ENCODE measurements around the gene WNT4. TPM values are rescaled to one million over a fixed set of nuclear protein-coding genes. Genes with fewer than 3 reads are reported as not detected.

WNT4 gene
- total RNA-seq, 4 donors from 2014 or later, result 0.19 to 0.33 (median 0.29) TPM; not detected in 1

DNA sequence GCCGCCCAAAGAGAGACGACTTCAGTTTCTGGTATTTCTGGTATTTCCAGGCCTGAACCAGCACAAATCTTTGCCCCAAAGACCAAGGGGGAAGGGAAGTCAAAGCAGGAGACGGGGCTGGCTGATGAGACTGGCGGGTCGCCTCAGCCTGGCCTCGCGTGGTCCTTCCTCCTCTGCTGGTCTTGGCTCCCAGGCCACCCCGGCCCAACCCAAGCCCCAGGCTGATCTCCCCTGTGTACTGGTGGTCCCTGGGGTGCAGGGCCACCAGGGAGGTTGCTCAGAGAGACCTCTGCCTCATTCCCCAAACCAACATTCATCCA lies 19.9 kb downstream of the WNT4 start:
- TF ChIP-seq POLR2AphosphoS5 (IDR thresholded peaks at IDR 0.05) (no peak), EP300 (IDR thresholded peaks at IDR 0.05) (no peak), POLR2A (IDR thresholded peaks at IDR 0.05; ENCODE audit: low read depth) (no peak)
- TF ChIP-seq, protein P1, sequence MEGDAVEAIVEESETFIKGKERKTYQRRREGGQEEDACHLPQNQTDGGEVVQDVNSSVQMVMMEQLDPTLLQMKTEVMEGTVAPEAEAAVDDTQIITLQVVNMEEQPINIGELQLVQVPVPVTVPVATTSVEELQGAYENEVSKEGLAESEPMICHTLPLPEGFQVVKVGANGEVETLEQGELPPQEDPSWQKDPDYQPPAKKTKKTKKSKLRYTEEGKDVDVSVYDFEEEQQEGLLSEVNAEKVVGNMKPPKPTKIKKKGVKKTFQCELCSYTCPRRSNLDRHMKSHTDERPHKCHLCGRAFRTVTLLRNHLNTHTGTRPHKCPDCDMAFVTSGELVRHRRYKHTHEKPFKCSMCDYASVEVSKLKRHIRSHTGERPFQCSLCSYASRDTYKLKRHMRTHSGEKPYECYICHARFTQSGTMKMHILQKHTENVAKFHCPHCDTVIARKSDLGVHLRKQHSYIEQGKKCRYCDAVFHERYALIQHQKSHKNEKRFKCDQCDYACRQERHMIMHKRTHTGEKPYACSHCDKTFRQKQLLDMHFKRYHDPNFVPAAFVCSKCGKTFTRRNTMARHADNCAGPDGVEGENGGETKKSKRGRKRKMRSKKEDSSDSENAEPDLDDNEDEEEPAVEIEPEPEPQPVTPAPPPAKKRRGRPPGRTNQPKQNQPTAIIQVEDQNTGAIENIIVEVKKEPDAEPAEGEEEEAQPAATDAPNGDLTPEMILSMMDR (IDR thresholded peaks at IDR 0.05), result no peak
- Histone ChIP-seq H3K27ac (replicated peaks in 1 of 4) (no peak overlapping the region), H3K9me3 (no peaks in the 10 kb centered on the region), H3K27me3 (no peaks in the 10 kb centered on the region), H3K36me3 (peaks cover 0 to 24% (median 23%) of the 10 kb centered on the region in 4 donors), H3K4me1 (peaks cover 0 to 2% (median 1%) of the 10 kb centered on the region in 4 donors), H3K4me3 (no peak overlapping the region)
- no peak for DNase-seq (ENCODE audit: extremely low spot score)
- intact Hi-C loops (cut with DNase I), result no loop called here
- WGBS, result 81% methylated on average over 3 of the region's 8 CpGs

- no peak for TF ChIP-seq EP300 (IDR thresholded peaks at IDR 0.05)
- TF ChIP-seq POLR2AphosphoS5 (IDR thresholded peaks at IDR 0.05), result no peak
- TF ChIP-seq, protein P1 (IDR thresholded peaks at IDR 0.05), result no peak
- Histone ChIP-seq H3K4me3 (no peak overlapping the region), H3K36me3 (peaks cover 0 to 26% (median 23%) of the 10 kb centered on the region in 4 donors), H3K27ac (replicated peaks in 1 of 4) (no peak overlapping the region), H3K27me3 (no peaks in the 10 kb centered on the region), H3K9me3 (no peaks in the 10 kb centered on the region), H3K4me1 (peaks cover 0 to 8% (median 7%) of the 10 kb centered on the region in 4 donors)
- WGBS, result 91% methylated on average over 13 of the region's 21 CpGs
- intact Hi-C loops (cut with DNase I), result no loop called here
- DNase-seq (ENCODE audit: extremely low spot score), result no peak
These were observed 20.4 kb downstream of the WNT4 start for GRCh38 chr1:22122273-22123070.

DNA sequence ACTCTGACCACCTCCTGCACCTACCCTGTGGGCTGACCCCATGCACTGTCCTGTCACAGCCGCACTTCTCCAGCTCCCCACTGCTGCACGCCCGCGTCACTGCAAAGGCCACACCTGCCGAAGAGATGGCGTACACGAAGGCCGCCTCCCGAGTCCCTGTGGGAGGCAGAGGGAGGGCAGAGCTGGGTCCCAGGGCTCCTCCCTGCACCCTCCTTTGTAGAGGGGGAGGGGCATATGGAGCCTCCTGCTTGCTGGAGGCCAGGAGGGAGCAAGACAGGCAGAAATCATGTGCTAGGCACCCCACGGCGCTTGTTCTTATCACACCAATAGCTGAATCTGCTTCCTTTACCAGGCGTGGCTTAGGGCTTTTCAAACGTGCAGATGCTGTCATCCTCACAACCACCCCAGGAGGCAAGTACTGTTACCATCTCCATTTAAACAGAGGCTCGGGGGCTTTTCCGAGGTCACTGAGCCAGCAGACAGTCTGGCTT lies 21.4 kb downstream of the WNT4 start:
- Histone ChIP-seq H3K4me1 (peaks cover 0 to 18% (median 17%) of the 10 kb centered on the region in 4 donors), H3K4me3 (no peak overlapping the region), H3K27me3 (no peaks in the 10 kb centered on the region), H3K36me3 (peaks cover 0 to 26% (median 23%) of the 10 kb centered on the region in 4 donors), H3K27ac (replicated peaks in 1 of 4) (no peak overlapping the region), H3K9me3 (no peaks in the 10 kb centered on the region)
- no peak for TF ChIP-seq POLR2A (IDR thresholded peaks at IDR 0.05; ENCODE audit: low read depth)
- TF ChIP-seq, protein P1 (IDR thresholded peaks at IDR 0.05), result no peak
- WGBS, result 66% methylated on average over 6 of the region's 15 CpGs
- intact Hi-C loops (cut with DNase I), result no loop called here
- no peak for DNase-seq (ENCODE audit: extremely low spot score)

DNA sequence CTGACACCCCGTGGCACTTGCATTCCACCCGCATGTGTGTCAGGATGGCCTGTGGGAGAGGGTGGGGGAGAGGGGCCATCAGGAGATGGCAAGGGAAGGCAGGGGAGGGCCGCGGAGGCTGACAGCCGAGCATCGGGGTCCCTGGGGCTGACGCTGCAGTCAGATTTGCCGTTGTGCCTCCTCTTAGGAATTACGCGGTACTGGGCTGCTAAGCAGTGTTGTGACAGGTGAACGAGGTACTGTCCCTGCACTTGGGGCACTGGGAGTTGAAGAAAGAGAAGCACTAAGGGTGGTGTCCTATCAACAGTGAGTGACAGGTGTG lies 22.5 kb downstream of the WNT4 start:
- H3K4me3 ChIP-seq, result no peak overlapping the region
- H3K4me1 ChIP-seq, result peaks cover 0 to 27% (median 22%) of the 10 kb centered on the region in 4 donors
- no peak overlapping the region for H3K27ac ChIP-seq (replicated peaks in 1 of 4)
- intact Hi-C loops (cut with DNase I), result no loop called here
- TF ChIP-seq, protein P1 (IDR thresholded peaks at IDR 0.05), result no peak
- no peak for TF ChIP-seq POLR2A (IDR thresholded peaks at IDR 0.05; ENCODE audit: low read depth)
- TF ChIP-seq EP300 (IDR thresholded peaks at IDR 0.05), result no peak
- peak in 1 of 2 donors; percentile 3 for TF ChIP-seq POLR2AphosphoS5 (IDR thresholded peaks at IDR 0.05)
- no peak for DNase-seq (ENCODE audit: extremely low spot score)
- H3K9me3 ChIP-seq, result no peaks in the 10 kb centered on the region
- no peaks in the 10 kb centered on the region for H3K27me3 ChIP-seq
- peaks cover 0 to 28% (median 24%) of the 10 kb centered on the region in 4 donors for H3K36me3 ChIP-seq
- 92% methylated on average over 4 of the region's 11 CpGs for WGBS

Data from esophagus muscularis mucosa (tissue), 4 donors.